ENCODE measurements around the gene PRPF4.

Gene PRPF4

DNA sequence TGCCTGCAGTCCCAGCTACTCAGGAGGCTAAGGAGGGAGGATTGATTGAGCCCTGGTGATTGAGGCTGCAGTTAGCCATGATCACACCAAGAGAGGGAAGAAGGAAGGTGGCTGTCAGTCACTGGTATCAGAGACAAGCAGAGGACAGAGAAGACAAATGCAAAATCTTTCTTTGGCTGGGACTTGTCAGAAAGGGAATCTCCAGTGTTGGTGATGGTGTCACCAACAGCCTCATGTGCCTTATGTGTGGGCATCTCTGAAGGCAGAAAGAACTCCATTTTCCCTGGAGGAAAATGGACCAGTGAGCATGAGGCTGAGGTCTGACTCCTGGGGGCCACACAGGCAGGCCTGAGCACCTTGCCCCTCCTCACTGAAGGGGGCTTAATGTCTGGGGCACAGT, 39.8 kb downstream of the PRPF4 start:
- DNase-seq = no peak

DNA sequence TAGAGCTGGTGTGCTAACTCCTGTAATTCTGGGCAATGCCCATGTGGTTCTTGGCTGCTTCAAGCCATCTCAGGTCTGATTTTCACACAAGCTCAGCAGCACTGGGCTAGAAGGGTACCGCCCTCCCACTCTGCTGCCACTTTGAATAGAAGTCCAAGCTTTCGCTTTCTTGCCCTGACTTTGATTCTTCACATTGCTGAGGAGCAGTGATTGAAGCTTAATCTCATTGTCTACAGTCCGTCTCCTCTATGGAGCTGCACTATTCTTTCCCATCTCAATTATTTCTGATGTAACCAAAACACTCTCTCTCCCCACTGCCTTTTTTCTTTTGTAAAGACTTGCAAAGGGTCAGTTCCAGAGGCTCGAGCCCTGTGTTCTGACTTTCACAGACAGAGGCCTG, 40.6 kb downstream of the PRPF4 start:
- no peak for DNase-seq

DNA sequence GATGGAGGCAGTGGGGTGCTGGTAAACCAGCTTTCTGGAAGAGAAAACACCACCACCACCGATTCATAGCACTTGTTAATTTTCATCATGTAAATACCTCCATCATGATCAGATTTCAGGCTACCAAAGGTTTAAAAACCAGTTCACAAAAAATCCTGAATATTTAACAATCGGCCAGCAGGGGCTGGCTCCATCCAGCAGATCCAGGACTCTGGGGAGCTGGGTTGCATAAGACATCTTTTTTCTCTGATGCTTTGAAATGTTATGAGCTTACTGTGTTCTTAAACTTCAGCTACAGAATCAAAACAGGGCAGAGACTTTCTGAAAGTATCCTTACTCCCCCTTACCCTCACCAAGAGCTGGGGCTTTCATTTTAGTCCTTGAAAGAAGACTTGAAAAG, 42.3 kb downstream of the PRPF4 start:
- no peak for DNase-seq

GRCh38 chr9:113319054-113319453, 43.6 kb downstream of the PRPF4 start:
- DNase-seq = no peak

GRCh38 chr9:113320051-113320450, 44.6 kb downstream of the PRPF4 start:
- DNase-seq = no peak

DNA sequence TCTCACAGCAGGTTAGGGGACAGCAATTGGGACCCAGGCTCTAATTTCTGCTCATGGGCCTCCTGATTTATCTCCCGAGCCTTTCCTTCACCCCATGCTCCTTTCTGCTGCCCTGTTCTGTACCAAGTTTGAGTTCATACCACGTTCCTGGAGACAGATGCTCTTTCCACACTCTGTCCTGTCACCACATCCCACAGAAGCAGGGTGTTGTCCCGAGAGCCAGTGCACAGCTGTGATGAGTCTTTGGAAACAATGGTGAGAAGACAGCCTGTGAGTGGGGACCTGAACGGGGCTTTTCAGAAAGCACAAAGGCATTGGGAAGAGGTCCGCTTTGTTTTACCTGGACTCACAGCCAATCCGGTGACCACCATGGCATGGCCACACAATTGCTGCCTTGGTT, 47.2 kb downstream of the PRPF4 start:
- DNase-seq = no peak

DNA sequence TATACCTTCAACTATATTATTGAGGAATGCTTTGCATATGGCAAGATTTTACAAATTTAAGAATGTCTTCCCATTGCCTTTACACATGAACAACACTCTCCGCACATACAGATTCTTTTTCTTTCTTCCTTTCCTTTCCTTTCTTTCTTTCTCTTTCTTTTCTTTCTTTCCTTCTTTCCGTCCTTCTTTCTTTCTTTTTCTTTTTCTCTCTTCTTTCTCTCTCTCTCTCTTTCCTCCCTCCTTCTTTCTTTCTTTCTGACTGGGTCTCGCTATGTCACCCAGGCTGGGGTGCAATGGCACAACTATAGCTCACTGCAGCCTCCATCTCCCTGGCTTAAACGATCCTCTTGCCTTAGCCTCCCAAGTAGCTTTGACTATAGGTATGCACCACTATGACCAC, 50.8 kb downstream of the PRPF4 start:
- DNase-seq = no peak

- no peak for DNase-seq
Observed at GRCh38 chr9:113328045-113328782, 52.8 kb downstream of the PRPF4 start.

- DNase-seq = no peak
Observed at GRCh38 chr9:113331780-113332179, 56.3 kb downstream of the PRPF4 start.

- DNase-seq = no peak
Observed at GRCh38 chr9:113337714-113338113, 62.3 kb downstream of the PRPF4 start.

GRCh38 chr9:113340011-113340699, 64.7 kb downstream of the PRPF4 start, which contains the start of gene WDR31:
TSS of gene WDR31 (minus strand) at chr9:113340275. CDS start at chr9:113332022, 8,253 bp downstream.
- DNase-seq = peak; percentile 79 to 82

- DNase-seq = no peak
Observed at GRCh38 chr9:113341712-113342410, 66.4 kb downstream of the PRPF4 start.
